Karpas-422 (cell line): ENCODE results near the gene SIPA1L3. TPM values are rescaled to one million over a fixed set of nuclear protein-coding genes. Genes with fewer than 3 reads are reported as not detected.

Experiments used
- small RNA-seq: library from RNA; depleted of rRNA; stranded (forward); fragments of <200 nt; gene quantifications from one replicate; pipeline ENCODE3, GENCODE V24; 2014
- total RNA-seq: library from RNA; depleted of rRNA; stranded (reverse); fragments of >200 nt; shearing (Covaris generic); gene quantifications from 2 replicates; pipeline ENCODE4 v1.2.3, GENCODE V29; 2014; ENCODE audit warnings: low replicate concordance; rRNA removed

Gene SIPA1L3
- total RNA-seq, 1 experiment from 2014 or later: 88.1 TPM

Small RNAs within 50 kb of the gene (small RNA-seq; reads per million reads assigned to genes)
- not detected for gene RN7SL663P

Other genes starting within 250 kb of the SIPA1L3 start
- 10.7 and 11.1 TPM in 2 replicates for gene ZNF607, start 187.4 kb upstream of the SIPA1L3 start, total RNA-seq
- 8.4 and 23.5 TPM in 2 replicates for gene ZNF573, start 127.6 kb upstream of the SIPA1L3 start, total RNA-seq
- gene WDR87, start 614 bp upstream of the SIPA1L3 start, total RNA-seq: not detected in 2 replicates